Prostate gland (tissue), 2 donors: ENCODE data around the gene DCP1B. TPM values are rescaled to one million over a fixed set of nuclear protein-coding genes. Genes with fewer than 3 reads are reported as not detected.

Experiments used
- DNase-seq: peaks from one replicate; pipeline ENCODE4 v3.0.0-alpha.2; 2019; ENCODE audit warnings: low spot score
- H3K27ac ChIP-seq, 2 donors: fragments of 200-600 bp; sonication (generic); 2 replicates each; pipeline ENCODE4 v1.5.1; 2017 to 2019
- H3K27me3 ChIP-seq: fragments of 200-600 bp; sonication (generic); replicated peaks from 2 replicates; pipeline ENCODE4 v1.5.1; 2019; ENCODE audit not compliant: insufficient read depth
- H3K36me3 ChIP-seq, 2 donors: fragments of 200-600 bp; sonication (generic); 1 replicate in 1 of 2; 2 replicates in 1 of 2; pipeline versions ENCODE4 v1.5.1 to v1.8.1; 2017 to 2019
- H3K4me1 ChIP-seq: fragments of 200-600 bp; sonication (generic); replicated peaks from 2 replicates; pipeline ENCODE4 v1.5.1; 2019
- H3K4me3 ChIP-seq, 2 donors: fragments of 200-600 bp; sonication (generic); 2 replicates each; pipeline ENCODE4 v1.5.1; 2017 to 2019
- H3K9me3 ChIP-seq: fragments of 200-600 bp; sonication (generic); 2 replicates; pipeline ENCODE4 v1.5.1; 2017
- POLR2A ChIP-seq: fragments of 450-650 bp; IDR thresholded peaks from one replicate; pipeline ENCODE4 v1.6.1; 2016; ENCODE audit warnings: antibody characterized with exemption, mild to moderate bottlenecking
- POLR2AphosphoS5 ChIP-seq: sonication (generic); formaldehyde crosslinking; IDR thresholded peaks from one replicate; pipeline ENCODE4 v1.6.1; 2017; ENCODE audit warnings: antibody characterized with exemption
- WGBS: methylation state at CpG from one replicate; pipeline ENCODE4 v1.1.5; 2018; 5-methylcytosine and 5-hydroxymethylcytosine counted together
- intact Hi-C: fragments of 100-400 bp; cut with DNase I; formaldehyde crosslinking; loops from one replicate; pipeline ENCODE4 v1.14.2; 2022
- total RNA-seq, 2 donors: library from RNA; depleted of rRNA; stranded (reverse); fragments of >200 nt; gene quantifications; one replicate each; pipeline ENCODE4 v1.1.0, GENCODE V29; 2016
- TF ChIP-seq, protein P1 (sequence below), 4 experiments: fragments of 200-600 bp in 2 of 4; fragments of 450-650 bp in 2 of 4; sonication (generic) in 2 of 4; IDR thresholded peaks; 1 replicate in 3 of 4; 2 replicates in 1 of 4; pipeline ENCODE4 v1.5.1; 2016 to 2019; ENCODE audit warnings: antibody characterized with exemption in 4 of 4, mild to moderate bottlenecking in 2 of 4, moderate library complexity in 2 of 4

Gene DCP1B
- 10 to 100 TPM; 20.1 to 31.9 TPM for total RNA-seq

DNA sequence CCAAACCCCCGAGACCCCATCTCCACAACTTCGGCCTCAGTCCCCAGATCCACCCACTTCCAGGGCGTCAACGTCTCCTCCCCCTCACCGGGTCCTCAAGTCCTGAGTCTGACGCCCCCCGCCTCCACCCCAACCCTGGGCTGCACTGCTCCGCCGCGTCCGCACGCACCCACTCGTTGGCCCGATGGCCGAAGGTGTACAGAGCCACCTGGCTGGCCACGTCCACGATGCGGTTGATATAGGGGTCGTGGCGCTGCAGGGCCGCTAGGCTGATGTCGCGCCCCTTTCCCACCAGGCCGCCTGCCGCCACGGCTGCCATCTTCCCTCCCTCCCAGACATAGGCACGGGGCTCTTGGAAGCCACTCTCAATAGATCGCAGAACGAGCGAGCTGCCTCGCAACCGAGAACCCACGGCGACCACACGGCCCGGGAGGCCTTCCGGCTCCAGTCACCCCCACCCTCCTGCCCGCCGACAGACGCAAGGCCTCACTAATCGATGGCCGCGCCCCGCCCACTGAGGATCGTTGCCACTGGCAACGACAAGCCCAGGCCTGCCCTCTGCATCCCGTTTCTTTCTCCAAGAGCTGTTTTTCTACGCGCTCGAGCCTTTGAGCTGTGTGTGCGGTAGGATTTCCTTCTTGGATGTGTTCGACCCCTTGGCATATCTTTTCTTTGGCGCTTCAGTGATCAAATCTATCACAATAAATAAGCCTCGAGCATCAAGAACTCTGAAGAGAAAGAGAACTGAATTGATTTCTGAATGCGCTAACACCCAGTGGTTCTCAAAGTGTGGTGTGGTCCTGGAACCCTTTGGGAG is at the start of gene DCP1B:
Gene DCP1B (minus strand): TSS at position 345 of the 817 bp plus-strand sequence. CDS start 26 bp downstream, at position 319.
- Histone ChIP-seq H3K27ac (peak within 1 kb of the TSS; percentile 89 to 92), H3K27me3 (no peaks in the 10 kb centered on the region), H3K36me3 (no peaks in the 10 kb centered on the region), H3K4me1 (no peaks in the 10 kb centered on the region), H3K9me3 (no peaks in the 10 kb centered on the region), H3K4me3 (peak within 1 kb of the TSS; percentile 71 to 92)
- DNase-seq: peak; percentile 94
- WGBS: 3% methylated on average over 34 of the region's 55 CpGs
- intact Hi-C loops: loop anchor here (2.0 to 5.0 kb wide), 2 partner anchors 37 to 48 kb away; partner anchors contain the start of gene CACNA1C
- peak; percentile 97 for TF ChIP-seq POLR2AphosphoS5
- TF ChIP-seq, protein P1, sequence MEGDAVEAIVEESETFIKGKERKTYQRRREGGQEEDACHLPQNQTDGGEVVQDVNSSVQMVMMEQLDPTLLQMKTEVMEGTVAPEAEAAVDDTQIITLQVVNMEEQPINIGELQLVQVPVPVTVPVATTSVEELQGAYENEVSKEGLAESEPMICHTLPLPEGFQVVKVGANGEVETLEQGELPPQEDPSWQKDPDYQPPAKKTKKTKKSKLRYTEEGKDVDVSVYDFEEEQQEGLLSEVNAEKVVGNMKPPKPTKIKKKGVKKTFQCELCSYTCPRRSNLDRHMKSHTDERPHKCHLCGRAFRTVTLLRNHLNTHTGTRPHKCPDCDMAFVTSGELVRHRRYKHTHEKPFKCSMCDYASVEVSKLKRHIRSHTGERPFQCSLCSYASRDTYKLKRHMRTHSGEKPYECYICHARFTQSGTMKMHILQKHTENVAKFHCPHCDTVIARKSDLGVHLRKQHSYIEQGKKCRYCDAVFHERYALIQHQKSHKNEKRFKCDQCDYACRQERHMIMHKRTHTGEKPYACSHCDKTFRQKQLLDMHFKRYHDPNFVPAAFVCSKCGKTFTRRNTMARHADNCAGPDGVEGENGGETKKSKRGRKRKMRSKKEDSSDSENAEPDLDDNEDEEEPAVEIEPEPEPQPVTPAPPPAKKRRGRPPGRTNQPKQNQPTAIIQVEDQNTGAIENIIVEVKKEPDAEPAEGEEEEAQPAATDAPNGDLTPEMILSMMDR (IDR thresholded peaks at IDR 0.05): peak in 1 of 4 experiments; percentile 40
- peak; percentile 63 for TF ChIP-seq POLR2A

DNA sequence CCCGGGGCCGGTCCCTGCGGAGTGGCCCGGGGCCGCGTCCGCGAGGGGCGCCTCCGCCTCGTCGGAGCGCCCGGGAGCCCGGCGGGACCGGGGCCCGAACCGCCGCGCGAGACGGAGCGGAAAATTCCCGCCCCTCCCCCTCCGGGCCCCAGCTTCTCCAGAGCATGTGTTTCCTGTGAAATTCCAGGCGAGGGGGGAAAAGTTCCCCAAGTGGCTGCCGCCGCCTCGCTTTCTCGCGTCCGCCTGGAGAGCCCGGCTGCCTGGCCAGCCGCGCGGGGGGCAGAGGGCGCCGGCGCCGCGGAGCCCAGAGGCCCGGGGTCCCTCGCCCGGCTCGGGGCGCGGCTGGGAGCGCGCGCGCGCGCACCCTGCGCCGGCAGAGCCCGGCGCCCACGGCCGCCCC is 49.4 kb upstream of the DCP1B start:
- no peaks in the 10 kb centered on the region for H3K27me3 ChIP-seq
- intact Hi-C loops: loop anchor here (2.0 to 10.0 kb wide), 4 partner anchors 49 to 331 kb away; partner anchors contain the start of gene DCP1B
- H3K4me3 ChIP-seq: peak overlapping the region; percentile 60 to 70
- no peak for TF ChIP-seq POLR2A
- H3K27ac ChIP-seq: peak overlapping the region; percentile 77 to 80
- DNase-seq: no peak
- no peaks in the 10 kb centered on the region for H3K9me3 ChIP-seq
- H3K4me1 ChIP-seq: peaks cover 7% of the 10 kb centered on the region
- no peaks in the 10 kb centered on the region for H3K36me3 ChIP-seq
- WGBS: under 1% methylated on average over 46 of the region's 60 CpGs

DNA sequence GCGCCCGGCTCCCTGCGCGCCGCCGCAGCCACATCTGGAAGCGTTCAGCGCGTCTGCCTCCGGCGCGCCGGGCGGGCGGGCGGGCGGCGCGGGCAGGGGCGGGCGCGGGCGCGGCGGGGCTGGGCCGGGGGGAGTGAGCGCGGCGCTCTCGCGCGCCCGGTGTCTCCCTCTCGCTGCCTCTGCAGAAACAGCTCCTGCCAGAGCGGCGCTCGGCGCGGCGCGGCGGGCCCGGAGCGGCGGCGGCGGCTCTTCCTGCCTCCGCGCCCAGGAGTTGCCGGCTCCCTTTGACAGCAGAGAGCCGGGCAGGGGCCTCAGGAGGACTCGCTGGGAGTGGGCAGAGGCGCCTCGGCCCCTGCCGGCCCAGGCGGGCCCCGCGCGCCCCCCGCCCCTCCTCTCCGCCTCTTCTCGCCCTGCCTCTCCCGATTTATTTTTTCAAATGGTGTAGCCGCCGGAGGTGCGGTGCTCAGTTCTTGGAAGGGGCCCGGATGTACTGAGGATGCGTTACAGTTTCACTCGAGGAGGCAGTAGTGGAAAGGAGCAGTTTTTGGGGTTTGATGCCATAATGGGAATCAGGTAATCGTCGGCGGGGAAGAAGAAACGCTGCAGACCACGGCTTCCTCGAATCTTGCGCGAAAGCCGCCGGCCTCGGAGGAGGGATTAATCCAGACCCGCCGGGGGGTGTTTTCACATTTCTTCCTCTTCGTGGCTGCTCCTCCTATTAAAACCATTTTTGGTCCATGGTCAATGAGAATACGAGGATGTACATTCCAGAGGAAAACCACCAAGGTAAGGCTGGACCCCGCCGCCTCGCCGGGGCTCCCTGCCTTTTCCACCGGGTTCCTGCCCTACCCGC is 48.8 kb upstream of the DCP1B start, which contains the start of gene CACNA1C:
Gene CACNA1C (plus strand): TSS at position 162 of the 853 bp plus-strand sequence. CDS start 576 bp downstream, at position 738.
- DNase-seq: peak; percentile 64
- Histone ChIP-seq H3K27ac (peak within 1 kb of the TSS; percentile 77 to 80), H3K27me3 (no peaks in the 10 kb centered on the region), H3K4me3 (peak within 1 kb of the TSS; percentile 60 to 70), H3K4me1 (peaks cover 7% of the 10 kb centered on the region), H3K9me3 (no peaks in the 10 kb centered on the region), H3K36me3 (no peaks in the 10 kb centered on the region)
- TF ChIP-seq, protein P1 (IDR thresholded peaks at IDR 0.05): peak in 3 of 4 experiments; percentile 32 to 60 (median 54)
- TF ChIP-seq POLR2AphosphoS5 (no peak), POLR2A (peak; percentile 31)
- intact Hi-C loops: loop anchor here (2.0 to 10.0 kb wide), 4 partner anchors 48 to 332 kb away; partner anchors contain the start of gene DCP1B
- 1% methylated on average over 62 of the region's 90 CpGs for WGBS

DNA sequence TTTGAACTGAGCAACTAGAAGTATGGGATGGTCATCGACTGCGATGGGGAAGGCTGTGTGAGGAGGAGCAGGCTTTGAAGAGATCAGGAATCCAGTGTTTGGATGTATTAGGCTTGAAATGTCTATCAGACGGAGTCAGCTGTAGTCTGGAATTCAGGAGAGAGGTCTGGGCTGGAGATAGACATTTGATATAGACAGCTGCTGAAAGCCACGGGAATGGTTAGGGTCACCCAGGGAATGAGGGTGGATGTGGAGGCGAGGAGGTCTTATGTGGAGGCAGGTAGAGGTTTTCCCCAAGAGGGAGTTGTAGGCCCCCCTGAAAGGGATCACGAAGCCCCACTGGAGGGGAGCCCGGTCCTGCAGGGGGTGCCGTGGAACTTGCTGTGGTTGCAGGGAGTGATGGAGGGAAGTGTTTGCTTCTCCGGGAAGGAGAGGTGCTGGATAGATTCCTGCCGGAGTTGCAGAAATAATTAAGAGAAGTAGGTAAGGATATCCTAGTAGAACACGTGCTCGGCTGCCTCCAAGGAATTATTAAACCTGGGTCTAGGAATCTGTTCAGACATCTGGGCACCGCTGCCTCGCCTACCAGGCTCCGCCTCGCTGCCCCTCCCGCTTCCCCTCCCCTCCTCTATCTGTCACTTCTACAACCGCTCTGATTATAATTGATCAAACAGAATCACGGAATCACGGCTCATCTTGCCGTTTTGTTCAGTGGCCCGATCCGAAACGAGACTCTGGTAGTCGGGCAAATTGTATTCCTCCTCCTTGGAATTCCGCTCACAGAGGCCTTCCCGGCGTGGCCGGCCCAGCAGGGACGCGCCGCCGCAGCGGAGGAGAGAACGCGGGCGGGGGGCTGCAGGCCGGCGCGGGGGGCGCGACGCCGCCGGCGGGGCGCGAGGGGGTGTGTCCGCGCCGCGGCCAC is 47.7 kb upstream of the DCP1B start:
- 9% methylated on average over 52 of the region's 52 CpGs for WGBS
- intact Hi-C loops: loop anchor here (2.0 to 10.0 kb wide), 4 partner anchors 47 to 333 kb away; partner anchors contain the start of gene DCP1B

More for the DNA sequence above, 47.7 kb upstream of the DCP1B start:
- Histone ChIP-seq H3K9me3 (no peaks in the 10 kb centered on the region), H3K27me3 (no peaks in the 10 kb centered on the region), H3K27ac (peak overlapping the region; percentile 42 to 57), H3K36me3 (no peaks in the 10 kb centered on the region), H3K4me1 (peaks cover 3% of the 10 kb centered on the region), H3K4me3 (peak overlapping the region; percentile 60 to 70)
- no peak for DNase-seq
- no peak for TF ChIP-seq POLR2AphosphoS5
- no peak for TF ChIP-seq POLR2A
- TF ChIP-seq, protein P1 (IDR thresholded peaks at IDR 0.05): no peak
